ENCODE data around the gene GIT1. TPM values are rescaled to one million over a fixed set of nuclear protein-coding genes. Genes with fewer than 3 reads are reported as not detected.

Gene GIT1
- total and polyA plus RNA-seq, 9 of the 15 experiments (the other 6 are each of a cell fraction or from before 2014, with no cell fraction given), result 0.35 to 35.3 (median 17.1) TPM

- TF ChIP-seq MTA3 (IDR thresholded peaks at IDR 0.05; ENCODE audit: borderline replicate concordance) (peak; percentile 51; the same call in 1 of the 2 replicates), ZNF165 (CRISPR knock-in tag; IDR thresholded peaks at IDR 0.05; ENCODE audit: borderline replicate concordance) (no peak), ZNF408 (CRISPR knock-in tag; IDR thresholded peaks at IDR 0.05; ENCODE audit: low read depth) (no peak), SRF (CRISPR knock-in tag; IDR thresholded peaks at IDR 0.05) (0 out of 4 replicates have a peak, but pooled peaks of 1 of the 2 experiments have one; percentile 13), NFXL1 (CRISPR knock-in tag; IDR thresholded peaks at IDR 0.05) (no peak), ZNF740 (CRISPR knock-in tag; IDR thresholded peaks at IDR 0.05) (peak; percentile 57; the same call in 1 of the 2 replicates), ZNF740 (tag; IDR thresholded peaks at IDR 0.05) (no peak), SIRT6 (IDR thresholded peaks at IDR 0.05; ENCODE audit: low read depth, low read length) (no peak), MYNN (IDR thresholded peaks at IDR 0.05) (peak; percentile 24; the same call in 1 of the 2 replicates), MYNN (CRISPR knock-in tag; IDR thresholded peaks at IDR 0.05) (no peak), CBX1 (IDR thresholded peaks at IDR 0.05; ENCODE audit: low read depth) (peak; percentile 20; the same call in 1 of the 2 replicates), CHD1 (IDR thresholded peaks at IDR 0.05; ENCODE audit: low read length) (no peak), RBM22 (IDR thresholded peaks at IDR 0.05; ENCODE audit: low read depth, low read length, poor library complexity, severe bottlenecking) (peak; percentile 49), KHSRP (IDR thresholded peaks at IDR 0.05) (no peak), CXXC5 (CRISPR knock-in tag; IDR thresholded peaks at IDR 0.05) (peak; percentile 66), UBTF (IDR thresholded peaks at IDR 0.05; ENCODE audit: borderline replicate concordance in 1 of 2, low read depth in 2 of 2, low read length in 2 of 2) (peak in 1 of 2 experiments; percentile 73; a peak in 2 of 4 replicates), TAF1 (IDR thresholded peaks at IDR 0.05; ENCODE audit: control insufficient read depth, extremely low read depth, insufficient read depth, low read length, severe bottlenecking) (peak; percentile 30), TEAD4 (IDR thresholded peaks at IDR 0.05; ENCODE audit: low read length) (0 out of 2 replicates have a peak, but pooled peaks have one; percentile 4), TEAD4 (CRISPR knock-in tag; IDR thresholded peaks at IDR 0.05; ENCODE audit: borderline replicate concordance) (no peak), ZFX (CRISPR knock-in tag; IDR thresholded peaks at IDR 0.05) (peak; percentile 29; the same call in 1 of the 2 replicates), YY1 (IDR thresholded peaks at IDR 0.05; ENCODE audit: borderline replicate concordance in 1 of 3, control insufficient read depth in 1 of 3, extremely low read depth in 1 of 3, insufficient read depth in 3 of 3, insufficient read length in 1 of 3, insufficient replicate concordance in 2 of 3, low read depth in 1 of 3, low read length in 2 of 3) (peak in 1 of 3 experiments; percentile 14), CAMTA2 (CRISPR knock-in tag; conservative IDR thresholded peaks at IDR 0.05) (no peak), POLR2B (IDR thresholded peaks at IDR 0.05; ENCODE audit: low read depth, partially characterized antibody) (peak; percentile 8), FIP1L1 (IDR thresholded peaks at IDR 0.05; ENCODE audit: low read depth, low read length, poor library complexity, severe bottlenecking) (peak; percentile 12)
These were observed 21.7 kb downstream of the GIT1 start (continued) for GRCh38 chr17:29567554-29568330.

Data from K562 (cell line).